Calu3 (cell line): ENCODE measurements around the gene NEUROD6. TPM values are rescaled to one million over a fixed set of nuclear protein-coding genes. Genes with fewer than 3 reads are reported as not detected.

Experiments used
- BruUV-seq: library from RNA; stranded (reverse); fragments of 400-500 nt; replicated peaks from 2 replicates; lab custom pipeline; 2021; lab: Mats Ljungman, UMichigan
- CTCF ChIA-PET: fragments of 300-600 bp; sonication (Branson Sonifier 250); formaldehyde crosslinking; loops from one replicate; lab custom pipeline; 2022; ENCODE audit warnings: antibody characterized with exemption; lab: Charles Lee
- DNase-seq: peaks from one replicate; pipeline ENCODE4 v3.0.0; 2022
- H3K27ac Mint-ChIP-seq: one replicate; pipeline ENCODE4 v1.8.0; 2022; ENCODE audit warnings: mixed read lengths; ENCODE audit not compliant: unreplicated experiment
- H3K27me3 Mint-ChIP-seq: one replicate; pipeline ENCODE4 v1.8.0; 2022; ENCODE audit warnings: mixed read lengths; ENCODE audit not compliant: unreplicated experiment
- H3K36me3 Mint-ChIP-seq: one replicate; pipeline ENCODE4 v1.8.0; 2022; ENCODE audit warnings: mild to moderate bottlenecking, moderate library complexity, mixed read lengths; ENCODE audit not compliant: insufficient read depth, unreplicated experiment
- H3K4me1 Mint-ChIP-seq: one replicate; pipeline ENCODE4 v1.8.0; 2022; ENCODE audit warnings: mild to moderate bottlenecking, low read depth, mixed read lengths; ENCODE audit not compliant: unreplicated experiment
- H3K4me3 Mint-ChIP-seq: one replicate; pipeline ENCODE4 v1.8.0; 2022; ENCODE audit warnings: mild to moderate bottlenecking, low read depth, moderate library complexity, mixed read lengths; ENCODE audit not compliant: unreplicated experiment
- H3K9me3 Mint-ChIP-seq: one replicate; pipeline ENCODE4 v1.8.0; 2022; ENCODE audit warnings: low read depth, mixed read lengths; ENCODE audit not compliant: unreplicated experiment
- CTCF ChIP-seq: fragments of 200-600 bp; IDR thresholded peaks from one replicate; pipeline ENCODE4 v1.8.0; 2022; ENCODE audit warnings: antibody characterized with exemption; ENCODE audit not compliant: unreplicated experiment
- intact Hi-C: fragments of 100-400 bp; cut with micrococcal nuclease; formaldehyde crosslinking; loops from one replicate; pipeline ENCODE4 v1.10.0; 2022; ENCODE audit not compliant: unreplicated experiment
- total RNA-seq: library from RNA; stranded (reverse); gene quantifications from 2 replicates; pipeline ENCODE4 v1.2.3, GENCODE V29; 2022

Gene NEUROD6
- total RNA-seq, 1 experiment from 2014 or later, result not detected

GRCh38 chr7:31338706-31339105 lies 1.8 kb downstream of the NEUROD6 start:
- Mint-ChIP-seq H3K9me3 (no peaks in the 10 kb centered on the region), H3K27ac (no peak overlapping the region), H3K4me3 (no peak overlapping the region), H3K36me3 (peaks cover 5% of the 10 kb centered on the region), H3K27me3 (peaks cover 74% of the 10 kb centered on the region), H3K4me1 (no peaks in the 10 kb centered on the region)
- no TSS peak for BruUV-seq
- DNase-seq, result no peak
- intact Hi-C loops, result no loop called here
- CTCF ChIA-PET, result no interaction called here
- no peak for TF ChIP-seq CTCF

GRCh38 chr7:31337002-31337565 lies 3.4 kb downstream of the NEUROD6 start:
- H3K4me1 Mint-ChIP-seq, result no peaks in the 10 kb centered on the region
- no peaks in the 10 kb centered on the region for H3K9me3 Mint-ChIP-seq
- TF ChIP-seq CTCF, result no peak
- intact Hi-C loops, result loop anchor here (2.0 kb wide), 1 partner anchor 144 kb away; no protein-coding TSS in a partner anchor
- BruUV-seq, result no TSS peak
- CTCF ChIA-PET, result interaction anchor here (0.7 to 1.6 kb wide), 3 partner anchors 11 to 353 kb away, joined by 3 to 4 read pairs (median 4); no protein-coding TSS in a partner anchor
- no peak for DNase-seq
- H3K4me3 Mint-ChIP-seq, result peak overlapping the region; percentile 67
- H3K27ac Mint-ChIP-seq, result no peak overlapping the region
- peaks cover 83% of the 10 kb centered on the region for H3K27me3 Mint-ChIP-seq
- peaks cover 5% of the 10 kb centered on the region for H3K36me3 Mint-ChIP-seq

GRCh38 chr7:31336202-31337001 lies 4.1 kb downstream of the NEUROD6 start:
- Mint-ChIP-seq H3K4me1 (no peaks in the 10 kb centered on the region), H3K36me3 (peaks cover 5% of the 10 kb centered on the region), H3K27me3 (peaks cover 83% of the 10 kb centered on the region), H3K9me3 (no peaks in the 10 kb centered on the region), H3K4me3 (peak overlapping the region; percentile 67), H3K27ac (no peak overlapping the region)
- CTCF ChIA-PET, result interaction anchor here (0.7 to 1.6 kb wide), 4 partner anchors 11 to 353 kb away, joined by 3 to 11 read pairs (median 4); no protein-coding TSS in a partner anchor
- DNase-seq, result peak; percentile 78
- peak; percentile 88 for TF ChIP-seq CTCF
- intact Hi-C loops, result loop anchor here (2.0 kb wide), 1 partner anchor 144 kb away; no protein-coding TSS in a partner anchor
- BruUV-seq, result no TSS peak

- DNase-seq, result no peak
- Mint-ChIP-seq H3K36me3 (peaks cover 5% of the 10 kb centered on the region), H3K4me1 (no peaks in the 10 kb centered on the region), H3K4me3 (peak overlapping the region; percentile 67), H3K27me3 (peaks cover 80% of the 10 kb centered on the region), H3K9me3 (no peaks in the 10 kb centered on the region), H3K27ac (no peak overlapping the region)
- TF ChIP-seq CTCF, result no peak
- CTCF ChIA-PET, result interaction anchor here (1.2 to 1.6 kb wide), 3 partner anchors 12 to 352 kb away, joined by 4 to 11 read pairs (median 4); no protein-coding TSS in a partner anchor
- intact Hi-C loops, result loop anchor here (2.0 kb wide), 1 partner anchor 143 kb away; no protein-coding TSS in a partner anchor
- BruUV-seq, result no TSS peak
Measured at GRCh38 chr7:31335884-31336201, 4.7 kb downstream of the NEUROD6 start.
